NCI-H146 treated with DMSO at 0.1 percent for 48 hours (cell line): ENCODE measurements around the gene MACROH2A1.

ENCODE experiments used
- DNase-seq: peaks from one replicate; lab custom pipeline; 2025; ENCODE audit not compliant: unreplicated experiment; lab: John Stamatoyannopoulos, UW

The MACROH2A1 gene

DNA sequence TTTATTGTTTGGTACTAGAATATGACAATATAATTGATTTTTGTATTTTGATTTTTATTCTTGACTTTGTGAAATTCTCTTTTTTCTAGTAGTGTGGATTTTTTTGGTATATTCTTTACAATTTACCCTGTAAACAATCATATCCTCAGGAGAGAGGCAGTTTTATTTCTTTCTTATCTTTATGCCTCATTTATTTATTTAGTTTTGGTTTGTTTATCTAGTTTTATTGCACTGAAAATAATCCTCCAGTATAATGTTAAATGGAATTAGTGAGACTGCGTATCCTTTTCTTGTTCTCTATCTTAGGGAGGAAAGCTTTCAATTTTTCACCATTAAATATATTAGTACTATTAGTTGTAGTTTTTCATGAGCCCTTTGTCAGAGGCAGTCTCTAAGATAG lies 109.4 kb downstream of the MACROH2A1 start:
- no peak for DNase-seq

DNA sequence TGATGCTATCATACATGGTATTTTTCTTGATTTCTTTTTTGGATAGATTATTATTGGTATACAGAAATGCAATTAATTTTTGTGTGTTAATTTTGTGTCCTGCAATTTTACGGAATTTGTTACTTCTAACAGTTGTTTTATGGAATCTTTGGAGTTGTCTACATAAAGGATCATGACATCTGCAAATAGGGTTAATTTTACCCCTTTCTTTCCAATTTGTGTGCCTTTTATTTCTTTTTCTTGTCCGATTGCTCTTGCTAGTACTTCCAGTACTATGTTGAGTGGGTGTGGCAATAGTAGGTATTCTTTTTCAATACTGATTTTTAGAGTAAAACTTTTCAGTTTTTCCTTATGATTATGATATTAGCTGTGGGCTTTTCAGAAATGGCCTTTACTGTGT lies 111.5 kb downstream of the MACROH2A1 start:
- no peak for DNase-seq
